D721Med (cell line): ENCODE measurements around the gene BAZ2B.
"Not testable (repeated sequence)": the region's sequence is repeated elsewhere in the genome, so short reads cannot be mapped to it uniquely, and the experiment has no call there.

ENCODE experiments used
- DNase-seq: peaks from one replicate; pipeline ENCODE4 v3.0.0; 2011; ENCODE audit warnings: low spot score; ENCODE audit not compliant: insufficient read length
- FAIRE-seq: peaks from 2 replicates; lab custom pipeline; 2011; peaks lifted over from hg19 to GRCh38; lab: Jason Lieb, UNC
- TF ChIP-seq, protein P1 (sequence below): IDR thresholded peaks from 2 replicates; pipeline ENCODE4 v1.5.1; 2012; ENCODE audit warnings: mild to moderate bottlenecking, control low read depth; ENCODE audit not compliant: insufficient read depth; ENCODE audit errors: missing control alignments

BAZ2B gene

GRCh38 chr2:159635006-159635789 lies 18.9 kb upstream of the BAZ2B start:
- DNase-seq (no peak), FAIRE-seq (no peak)
- TF ChIP-seq, protein P1, sequence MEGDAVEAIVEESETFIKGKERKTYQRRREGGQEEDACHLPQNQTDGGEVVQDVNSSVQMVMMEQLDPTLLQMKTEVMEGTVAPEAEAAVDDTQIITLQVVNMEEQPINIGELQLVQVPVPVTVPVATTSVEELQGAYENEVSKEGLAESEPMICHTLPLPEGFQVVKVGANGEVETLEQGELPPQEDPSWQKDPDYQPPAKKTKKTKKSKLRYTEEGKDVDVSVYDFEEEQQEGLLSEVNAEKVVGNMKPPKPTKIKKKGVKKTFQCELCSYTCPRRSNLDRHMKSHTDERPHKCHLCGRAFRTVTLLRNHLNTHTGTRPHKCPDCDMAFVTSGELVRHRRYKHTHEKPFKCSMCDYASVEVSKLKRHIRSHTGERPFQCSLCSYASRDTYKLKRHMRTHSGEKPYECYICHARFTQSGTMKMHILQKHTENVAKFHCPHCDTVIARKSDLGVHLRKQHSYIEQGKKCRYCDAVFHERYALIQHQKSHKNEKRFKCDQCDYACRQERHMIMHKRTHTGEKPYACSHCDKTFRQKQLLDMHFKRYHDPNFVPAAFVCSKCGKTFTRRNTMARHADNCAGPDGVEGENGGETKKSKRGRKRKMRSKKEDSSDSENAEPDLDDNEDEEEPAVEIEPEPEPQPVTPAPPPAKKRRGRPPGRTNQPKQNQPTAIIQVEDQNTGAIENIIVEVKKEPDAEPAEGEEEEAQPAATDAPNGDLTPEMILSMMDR: no peak

GRCh38 chr2:159633219-159633618 lies 16.9 kb upstream of the BAZ2B start:
- FAIRE-seq: no peak
- TF ChIP-seq, protein P1: no peak

GRCh38 chr2:159625628-159626027 lies 9.3 kb upstream of the BAZ2B start:
- DNase-seq, FAIRE-seq: not testable (repeated sequence)

More at GRCh38 chr2:159633219-159633618, 16.9 kb upstream of the BAZ2B start:
- DNase-seq: no peak

- FAIRE-seq: no peak
These were observed 7.1 kb upstream of the BAZ2B start for GRCh38 chr2:159623436-159623835.

DNA sequence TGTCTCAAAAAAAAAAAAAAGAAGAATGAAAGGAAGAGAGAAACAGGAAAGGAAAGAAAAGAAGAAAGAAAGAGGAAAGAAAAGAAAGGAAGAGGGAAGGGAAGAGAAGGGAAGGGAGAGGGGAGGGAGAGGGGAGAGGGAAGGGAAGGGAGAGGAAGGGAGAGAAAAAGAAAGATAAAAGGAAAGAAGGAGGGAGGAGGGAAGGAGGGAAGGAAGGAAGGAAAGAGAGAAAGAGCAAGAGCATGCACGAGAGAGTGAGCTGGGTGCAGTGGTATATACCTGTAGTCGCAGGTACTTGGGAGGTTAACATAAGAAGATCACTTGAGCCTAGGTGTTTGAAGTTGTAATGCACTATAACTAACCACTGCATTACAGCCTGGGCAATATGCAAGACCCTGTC lies 6.6 kb upstream of the BAZ2B start:
- FAIRE-seq (no peak), DNase-seq (no peak)
- TF ChIP-seq, protein P1: no peak

More at GRCh38 chr2:159623436-159623835, 7.1 kb upstream of the BAZ2B start:
- DNase-seq: no peak
- TF ChIP-seq, protein P1: no peak

DNA sequence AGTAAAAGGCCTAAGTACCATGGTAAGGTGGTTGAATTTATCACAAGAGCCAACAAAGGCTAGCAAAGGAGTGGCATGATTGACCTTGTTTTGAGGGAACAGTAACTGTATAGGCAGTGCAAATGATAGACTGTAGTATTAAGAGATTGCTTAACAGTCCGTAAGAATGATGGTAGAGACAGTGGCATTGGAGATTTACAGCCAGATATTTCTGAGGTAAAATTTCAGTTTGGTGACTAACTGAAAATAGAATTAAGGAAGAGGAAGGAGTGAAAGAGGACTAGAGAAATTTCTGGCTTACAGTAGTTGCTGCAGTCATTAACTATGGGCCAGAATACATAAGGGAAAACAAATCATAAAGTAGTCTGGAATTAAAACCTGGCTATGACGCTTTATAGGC lies 4.4 kb upstream of the BAZ2B start:
- FAIRE-seq (no peak), DNase-seq (no peak)
- TF ChIP-seq, protein P1: no peak

DNA sequence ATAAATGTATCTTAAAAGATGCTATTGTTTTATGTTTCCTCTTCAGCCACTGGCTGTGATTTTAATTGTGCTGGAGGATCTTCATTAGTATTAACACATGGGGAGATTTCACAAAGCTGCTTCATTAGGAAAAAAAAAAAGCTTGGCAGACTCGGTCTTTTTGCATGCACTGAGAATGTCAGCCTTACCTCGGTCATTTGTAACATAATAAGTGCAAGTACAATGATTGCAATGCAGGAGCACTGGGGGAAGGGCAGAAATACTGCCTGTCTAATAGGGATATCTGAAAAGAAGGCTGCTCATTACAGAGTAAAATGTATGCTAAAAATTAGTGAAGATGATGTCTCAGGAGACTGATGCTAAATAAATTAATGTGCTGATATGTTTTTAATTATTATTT lies 1.3 kb upstream of the BAZ2B start:
- DNase-seq: no peak
- FAIRE-seq: peak; percentile 87
- TF ChIP-seq, protein P1: no peak
